ENCODE data around the gene VPS35L.
A peak's percentile ranks its signal among the peaks of the same experiment; 100 is the strongest.

The VPS35L gene, protein sequence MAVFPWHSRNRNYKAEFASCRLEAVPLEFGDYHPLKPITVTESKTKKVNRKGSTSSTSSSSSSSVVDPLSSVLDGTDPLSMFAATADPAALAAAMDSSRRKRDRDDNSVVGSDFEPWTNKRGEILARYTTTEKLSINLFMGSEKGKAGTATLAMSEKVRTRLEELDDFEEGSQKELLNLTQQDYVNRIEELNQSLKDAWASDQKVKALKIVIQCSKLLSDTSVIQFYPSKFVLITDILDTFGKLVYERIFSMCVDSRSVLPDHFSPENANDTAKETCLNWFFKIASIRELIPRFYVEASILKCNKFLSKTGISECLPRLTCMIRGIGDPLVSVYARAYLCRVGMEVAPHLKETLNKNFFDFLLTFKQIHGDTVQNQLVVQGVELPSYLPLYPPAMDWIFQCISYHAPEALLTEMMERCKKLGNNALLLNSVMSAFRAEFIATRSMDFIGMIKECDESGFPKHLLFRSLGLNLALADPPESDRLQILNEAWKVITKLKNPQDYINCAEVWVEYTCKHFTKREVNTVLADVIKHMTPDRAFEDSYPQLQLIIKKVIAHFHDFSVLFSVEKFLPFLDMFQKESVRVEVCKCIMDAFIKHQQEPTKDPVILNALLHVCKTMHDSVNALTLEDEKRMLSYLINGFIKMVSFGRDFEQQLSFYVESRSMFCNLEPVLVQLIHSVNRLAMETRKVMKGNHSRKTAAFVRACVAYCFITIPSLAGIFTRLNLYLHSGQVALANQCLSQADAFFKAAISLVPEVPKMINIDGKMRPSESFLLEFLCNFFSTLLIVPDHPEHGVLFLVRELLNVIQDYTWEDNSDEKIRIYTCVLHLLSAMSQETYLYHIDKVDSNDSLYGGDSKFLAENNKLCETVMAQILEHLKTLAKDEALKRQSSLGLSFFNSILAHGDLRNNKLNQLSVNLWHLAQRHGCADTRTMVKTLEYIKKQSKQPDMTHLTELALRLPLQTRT

GRCh38 chr16:19555186-19555937, at the start of gene VPS35L:
Gene VPS35L (plus strand): TSS chr16:19555703. CDS start chr16:19555730, 27 bp downstream.
- peak; percentile 98 for DNase-seq

GRCh38 chr16:19506965-19507364, 48.5 kb upstream of the VPS35L start:
- no peak for DNase-seq

DNA sequence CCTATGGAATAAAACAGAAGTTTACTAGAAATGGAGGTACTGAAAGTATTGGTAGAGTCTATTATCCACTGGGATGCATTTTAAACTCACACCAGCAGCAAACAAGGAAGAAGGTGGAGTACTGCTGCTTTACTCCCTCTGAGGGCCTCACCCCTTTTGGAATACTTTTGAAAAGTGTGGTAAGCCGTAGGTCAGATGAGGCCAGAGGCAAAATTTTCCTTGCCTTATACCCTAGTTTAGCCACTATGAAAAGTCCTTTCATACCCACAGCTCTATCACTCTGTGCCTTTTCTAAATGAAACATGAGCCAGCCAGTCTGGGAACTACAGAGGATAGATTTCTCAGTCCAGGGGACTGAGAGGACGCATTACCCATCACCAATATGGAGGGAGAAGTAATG, 47.6 kb upstream of the VPS35L start:
- DNase-seq = no peak

GRCh38 chr16:19512297-19512696, 43.2 kb upstream of the VPS35L start:
- DNase-seq = no peak

- DNase-seq = no peak
Observed at GRCh38 chr16:19513377-19514053, 42.0 kb upstream of the VPS35L start.

DNA sequence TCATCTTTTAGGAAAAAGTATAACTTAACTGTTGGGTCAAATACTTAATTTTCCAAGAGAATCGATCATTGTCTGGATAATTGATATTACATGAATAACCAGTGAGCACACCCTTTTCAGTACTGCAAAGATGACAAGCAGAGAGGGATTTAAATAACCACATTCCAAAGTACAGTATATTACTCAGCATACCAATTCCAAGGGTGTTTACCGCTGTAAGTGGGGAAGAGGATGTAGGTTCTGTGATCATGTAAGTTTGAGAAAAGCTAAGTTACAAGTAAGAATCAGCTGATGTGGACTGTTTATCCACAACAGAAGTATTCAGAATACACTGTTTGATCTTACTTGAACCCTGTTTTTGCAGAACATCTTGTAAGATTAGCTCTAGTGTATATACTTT, 39.7 kb upstream of the VPS35L start:
- DNase-seq = no peak

DNA sequence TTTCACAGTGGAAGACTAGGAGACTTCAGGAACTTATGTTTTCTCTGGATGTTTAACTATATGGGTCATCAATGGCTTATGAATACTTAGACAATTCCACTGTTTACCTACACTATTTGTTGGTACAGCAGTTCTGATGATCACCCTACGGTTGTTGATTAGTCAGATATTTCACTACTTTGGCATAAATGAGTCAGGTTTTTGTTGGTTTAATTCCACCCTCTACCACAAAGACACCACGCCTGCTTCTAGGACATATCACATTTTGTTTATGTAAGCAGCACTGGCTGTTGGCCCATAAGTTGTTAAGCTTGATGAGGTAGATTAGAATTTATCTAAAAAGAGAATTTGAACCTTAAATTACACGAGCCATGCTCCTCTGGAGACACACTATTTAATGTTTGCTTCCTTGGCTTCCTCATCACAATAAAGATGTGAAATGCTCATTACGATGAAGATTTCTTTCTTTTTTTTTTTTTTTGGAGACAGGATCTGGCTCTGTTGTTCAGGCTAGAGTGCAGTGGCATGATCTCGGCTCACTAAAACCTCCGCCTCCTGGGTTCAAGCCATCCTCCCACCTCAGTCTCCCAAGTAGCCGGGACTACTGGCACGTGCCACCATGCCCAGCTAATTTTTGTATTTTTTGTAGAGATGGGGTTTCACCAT, 37.9 kb upstream of the VPS35L start:
- DNase-seq = peak; percentile 15

DNA sequence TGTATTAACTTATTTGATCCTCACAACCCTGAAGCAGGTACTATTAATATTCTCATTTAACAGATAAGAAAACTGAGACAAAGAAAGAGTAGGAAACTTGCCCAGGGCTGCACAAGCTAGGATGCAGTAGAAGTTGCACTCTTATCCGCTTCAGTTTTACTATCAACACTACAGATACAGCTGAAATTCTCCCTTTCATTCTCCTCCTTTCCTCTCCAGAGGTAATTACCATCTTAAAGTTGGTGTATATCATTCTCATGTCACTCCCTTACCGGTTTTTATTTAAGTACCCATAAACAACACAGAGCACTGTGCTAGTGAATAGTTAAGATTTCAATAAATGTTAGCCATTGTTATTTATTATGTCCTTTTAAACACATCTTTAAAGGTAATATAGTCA, 37.1 kb upstream of the VPS35L start:
- no peak for DNase-seq

GRCh38 chr16:19520861-19521331, 34.6 kb upstream of the VPS35L start:
- no peak for DNase-seq

- peak; percentile 87 for DNase-seq
Observed at GRCh38 chr16:19521471-19522396, 33.8 kb upstream of the VPS35L start, which contains the start of gene GDE1. Gene GDE1 (minus strand): TSS chr16:19522098. CDS start chr16:19521964, 134 bp downstream.

GRCh38 chr16:19522397-19522732, 33.1 kb upstream of the VPS35L start:
- no peak for DNase-seq

- no peak for DNase-seq
Observed at GRCh38 chr16:19522760-19523159, 32.7 kb upstream of the VPS35L start.

GRCh38 chr16:19523184-19523558, 32.3 kb upstream of the VPS35L start:
- DNase-seq = no peak

- peak; percentile 94 for DNase-seq
Observed at GRCh38 chr16:19523559-19524355, 31.7 kb upstream of the VPS35L start, which contains the start of gene CCP110. Gene CCP110 (plus strand): TSS chr16:19523942. CDS start chr16:19527882, 3,940 bp downstream.

GRCh38 chr16:19524356-19524615, 31.2 kb upstream of the VPS35L start:
- no peak for DNase-seq

DNA sequence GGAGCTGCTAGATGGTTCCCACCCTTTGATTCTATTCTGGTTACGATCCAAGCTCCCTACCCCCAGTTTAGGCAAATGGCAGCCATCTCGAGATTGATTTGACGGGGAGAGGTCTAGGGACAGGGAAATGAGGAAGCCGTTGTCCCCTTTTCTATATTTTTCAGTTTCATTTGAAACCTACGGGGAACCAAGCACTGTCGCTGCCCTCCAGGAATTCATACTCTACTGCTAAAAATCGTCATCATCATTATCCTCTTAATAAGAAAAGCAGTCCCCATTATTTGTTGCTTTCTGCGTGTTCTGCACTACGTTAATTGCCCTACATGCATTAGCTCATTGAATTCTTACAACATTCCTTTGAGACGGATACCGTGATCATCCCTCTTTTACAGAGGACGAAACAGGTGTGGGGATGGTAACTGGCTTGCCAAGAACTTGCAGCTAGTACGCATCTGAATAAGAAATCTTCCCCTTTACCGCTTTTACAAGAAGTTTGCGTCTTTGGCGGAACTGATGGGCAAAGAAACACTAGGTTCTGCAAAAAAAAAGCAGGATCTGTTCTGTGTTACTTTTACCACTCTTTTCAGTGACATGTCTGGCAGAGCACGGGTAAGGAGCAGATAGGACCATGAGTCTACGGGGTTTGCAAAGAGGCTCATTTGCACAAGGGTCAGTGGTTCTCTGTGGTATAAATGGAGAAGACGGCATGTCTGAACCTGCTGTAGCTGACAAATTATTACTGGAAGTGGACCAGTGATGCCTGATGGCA, 30.7 kb upstream of the VPS35L start:
- DNase-seq = no peak

- DNase-seq = no peak
Observed at GRCh38 chr16:19525385-19525723, 30.1 kb upstream of the VPS35L start.

GRCh38 chr16:19527161-19527560, 28.3 kb upstream of the VPS35L start:
- DNase-seq = no peak

DNA sequence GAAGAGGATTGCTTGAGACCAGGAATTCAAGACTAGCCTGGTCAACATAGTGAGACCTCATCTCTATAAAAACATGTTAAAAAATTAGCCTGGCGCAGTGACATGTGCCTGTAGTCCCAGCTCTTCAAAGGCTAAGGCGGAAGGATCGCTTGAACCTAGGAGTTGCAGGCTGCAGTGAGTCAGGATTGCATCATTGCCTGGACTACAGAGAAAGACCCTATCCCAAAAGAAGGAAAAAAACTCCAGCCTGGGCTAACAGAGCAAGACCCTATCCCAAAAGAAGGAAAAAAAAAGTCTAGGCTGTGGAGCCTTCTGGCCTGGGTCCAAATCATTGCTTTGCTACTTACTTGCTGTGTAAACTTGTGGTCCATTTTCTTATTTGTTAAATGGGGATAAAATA, 26.8 kb upstream of the VPS35L start:
- no peak for DNase-seq

Data from fibroblast of skin of right quadriceps (primary cell).